ENCODE data around the gene RBM33.

Gene RBM33

GRCh38 chr7:155648752-155649339 is 4.4 kb downstream of the RBM33 start:
- Histone ChIP-seq H3K9ac (no peak overlapping the region), H2AFZ (ENCODE audit: low read depth) (no peak overlapping the region), H3K36me3 (ENCODE audit: insufficient read depth) (peaks cover 12% of the 10 kb centered on the region; the same call in 1 of the 2 replicates), H4K20me1 (ENCODE audit: insufficient read depth) (peaks cover 32% of the 10 kb centered on the region), H3K4me1 (ENCODE audit: low read depth, poor library complexity, severe bottlenecking) (peaks cover 31% of the 10 kb centered on the region), H3K4me3 (IDR thresholded peaks at IDR 0.05; ENCODE audit: insufficient read depth, low read depth, low read length) (no peak overlapping the region), H3K27ac (no peak overlapping the region), H3K27me3 (ENCODE audit: insufficient read depth, low read depth) (no peaks in the 10 kb centered on the region), H3K79me2 (ENCODE audit: insufficient read depth, low read depth) (peaks cover 94% of the 10 kb centered on the region), H3K4me2 (no peak overlapping the region)
- no peak for TF ChIP-seq CTCF (conservative IDR thresholded peaks at IDR 0.05; ENCODE audit: low read depth, low read length)

DNA sequence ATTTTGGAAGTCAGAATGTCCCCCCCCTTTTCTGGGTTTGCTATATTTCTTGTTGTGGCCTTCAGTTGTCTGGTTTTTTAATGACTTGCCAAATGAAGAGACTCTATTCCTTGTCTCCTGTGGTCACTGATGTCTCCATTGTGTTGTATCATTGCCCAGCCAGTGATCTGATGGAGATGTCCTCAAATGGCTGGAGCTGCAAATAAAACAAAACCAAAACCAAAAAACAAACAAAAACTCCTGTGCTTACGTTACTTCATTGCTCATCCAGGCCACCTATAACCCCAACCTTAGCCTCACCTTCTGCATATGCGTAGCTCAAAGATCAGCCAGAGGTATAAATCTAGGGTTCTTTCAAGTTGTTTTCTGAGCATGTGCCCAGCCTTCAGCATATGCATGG is 5.1 kb downstream of the RBM33 start:
- peaks cover 31% of the 10 kb centered on the region for H3K4me1 ChIP-seq (ENCODE audit: low read depth, poor library complexity, severe bottlenecking)
- TF ChIP-seq CTCF (conservative IDR thresholded peaks at IDR 0.05; ENCODE audit: low read depth, low read length) = no peak
- no peak overlapping the region for H3K4me3 ChIP-seq (IDR thresholded peaks at IDR 0.05; ENCODE audit: insufficient read depth, low read depth, low read length)
- H3K9ac ChIP-seq = no peak overlapping the region
- H3K27ac ChIP-seq = no peak overlapping the region
- H4K20me1 ChIP-seq (ENCODE audit: insufficient read depth) = peaks cover 39% of the 10 kb centered on the region
- no peaks in the 10 kb centered on the region for H3K27me3 ChIP-seq (ENCODE audit: insufficient read depth, low read depth)
- no peak overlapping the region for H3K4me2 ChIP-seq
- no peak overlapping the region for H2AFZ ChIP-seq (ENCODE audit: low read depth)
- peaks cover 100% of the 10 kb centered on the region for H3K79me2 ChIP-seq (ENCODE audit: insufficient read depth, low read depth)
- peaks cover 12% of the 10 kb centered on the region; the same call in 1 of the 2 replicates for H3K36me3 ChIP-seq (ENCODE audit: insufficient read depth)

- TF ChIP-seq CTCF (conservative IDR thresholded peaks at IDR 0.05; ENCODE audit: low read depth, low read length) = no peak
- Histone ChIP-seq H3K9ac (no peak overlapping the region), H3K4me1 (ENCODE audit: low read depth, poor library complexity, severe bottlenecking) (peaks cover 23% of the 10 kb centered on the region), H3K27me3 (ENCODE audit: insufficient read depth, low read depth) (no peaks in the 10 kb centered on the region), H3K4me2 (no peak overlapping the region), H4K20me1 (ENCODE audit: insufficient read depth) (peaks cover 60% of the 10 kb centered on the region), H3K79me2 (ENCODE audit: insufficient read depth, low read depth) (peaks cover 100% of the 10 kb centered on the region), H3K4me3 (IDR thresholded peaks at IDR 0.05; ENCODE audit: insufficient read depth, low read depth, low read length) (no peak overlapping the region), H3K27ac (no peak overlapping the region), H2AFZ (ENCODE audit: low read depth) (no peak overlapping the region), H3K36me3 (ENCODE audit: insufficient read depth) (peaks cover 11% of the 10 kb centered on the region; the same call in 1 of the 2 replicates)
Measured at GRCh38 chr7:155652156-155653114, 8.0 kb downstream of the RBM33 start.

DNA sequence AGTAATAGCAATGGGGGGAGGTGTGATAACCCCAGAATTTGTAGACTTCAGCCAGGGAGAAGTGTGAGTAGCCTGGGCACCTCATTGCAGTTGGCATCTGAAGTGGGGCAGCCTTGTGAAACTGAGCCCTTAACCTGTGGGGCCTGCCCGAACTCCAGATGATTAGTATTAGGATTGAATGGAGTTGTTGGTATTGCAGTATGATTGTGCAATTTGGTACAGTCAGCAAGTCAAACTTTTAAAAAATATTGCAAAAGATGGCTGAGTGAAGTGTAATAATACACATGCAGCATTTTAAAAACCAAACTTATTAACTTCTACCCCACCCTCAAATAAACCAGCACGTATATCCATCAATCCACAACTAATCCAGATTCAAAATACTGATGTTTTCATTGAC is 9.3 kb downstream of the RBM33 start:
- peaks cover 26% of the 10 kb centered on the region for H3K4me1 ChIP-seq (ENCODE audit: low read depth, poor library complexity, severe bottlenecking)
- no peaks in the 10 kb centered on the region for H3K27me3 ChIP-seq (ENCODE audit: insufficient read depth, low read depth)
- H3K36me3 ChIP-seq (ENCODE audit: insufficient read depth) = no peaks in the 10 kb centered on the region
- no peak for TF ChIP-seq CTCF (conservative IDR thresholded peaks at IDR 0.05; ENCODE audit: low read depth, low read length)
- H4K20me1 ChIP-seq (ENCODE audit: insufficient read depth) = peaks cover 70% of the 10 kb centered on the region
- H3K9ac ChIP-seq = no peak overlapping the region
- H3K27ac ChIP-seq = no peak overlapping the region
- H3K79me2 ChIP-seq (ENCODE audit: insufficient read depth, low read depth) = peaks cover 100% of the 10 kb centered on the region
- H3K4me3 ChIP-seq (IDR thresholded peaks at IDR 0.05; ENCODE audit: insufficient read depth, low read depth, low read length) = no peak overlapping the region
- H3K4me2 ChIP-seq = no peak overlapping the region
- H2AFZ ChIP-seq (ENCODE audit: low read depth) = no peak overlapping the region

All from KMS-11 (cell line).